GM12891 (cell line): Measurements from ENCODE around the gene NCOA3.
"Not testable (repeated sequence)": the region's sequence is repeated elsewhere in the genome, so short reads cannot be mapped to it uniquely, and the experiment has no call there.

Source experiments
- DNase-seq: peaks from one replicate; pipeline ENCODE4 v3.0.0; 2011; ENCODE audit warnings: low spot score; ENCODE audit not compliant: insufficient read length
- FAIRE-seq: peaks from 2 replicates; lab custom pipeline; 2011; peaks lifted over from hg19 to GRCh38; lab: Jason Lieb, UNC
- PAX5 ChIP-seq: IDR thresholded peaks from 2 replicates; pipeline ENCODE4 v1.6.1; 2011; ENCODE audit warnings: low read length, moderate library complexity, mild to moderate bottlenecking; ENCODE audit not compliant: insufficient read depth, severe bottlenecking
- POLR2A ChIP-seq: IDR thresholded peaks from 2 replicates; pipeline ENCODE4 v1.6.1; 2011; ENCODE audit warnings: low read depth, low read length, control low read depth
- POLR2AphosphoS5 ChIP-seq: IDR thresholded peaks from 2 replicates; pipeline ENCODE4 v1.6.1; 2011; ENCODE audit warnings: low read depth, low read length, control low read depth
- POU2F2 ChIP-seq: IDR thresholded peaks from 2 replicates; pipeline ENCODE4 v1.6.1; 2011; ENCODE audit warnings: low read depth, mild to moderate bottlenecking, control low read depth, low read length, moderate library complexity
- SPI1 ChIP-seq: IDR thresholded peaks from 2 replicates; pipeline ENCODE4 v1.6.1; 2011; ENCODE audit warnings: low read depth, low read length, control low read depth
- TAF1 ChIP-seq: IDR thresholded peaks from 2 replicates; pipeline ENCODE4 v1.6.1; 2011; ENCODE audit warnings: low read depth, low read length, control low read depth

NCOA3 gene

DNA sequence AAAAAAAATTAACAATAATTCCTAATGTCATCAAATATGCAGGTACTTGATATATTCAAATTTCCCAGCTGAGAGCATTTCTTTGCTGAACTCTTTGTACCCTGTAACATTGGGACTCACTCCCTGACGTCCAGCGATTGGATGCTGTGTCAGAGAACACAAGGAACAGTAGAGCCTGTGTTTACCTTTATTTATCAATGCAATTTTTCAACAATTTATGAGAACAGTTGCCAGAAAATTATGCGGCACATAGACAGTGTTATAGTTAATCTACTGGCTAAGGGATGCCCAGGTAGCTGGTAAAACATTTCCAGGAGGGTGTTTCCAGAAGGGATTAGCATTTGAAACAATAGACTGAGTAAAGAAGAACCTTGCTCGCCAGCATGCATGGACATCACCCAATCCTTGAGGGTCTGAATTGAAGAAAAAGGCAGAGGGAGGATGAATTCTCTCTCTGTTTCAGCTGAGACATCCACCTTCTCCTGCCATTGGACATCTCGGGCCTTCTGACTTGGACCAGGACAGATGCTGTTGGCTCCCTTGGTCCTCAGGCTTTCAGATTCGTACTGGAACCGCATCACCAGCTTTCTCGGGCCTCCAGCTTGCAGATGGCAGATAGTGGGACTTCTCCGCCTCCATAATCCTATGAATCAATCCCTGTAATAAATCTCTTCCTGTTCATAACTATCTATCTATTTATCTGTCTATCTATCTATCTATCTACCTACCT is 42.2 kb upstream of the NCOA3 start:
- TF ChIP-seq POLR2A: no peak
- no peak for TF ChIP-seq POLR2AphosphoS5
- no peak for TF ChIP-seq POU2F2
- no peak for TF ChIP-seq PAX5
- FAIRE-seq: no peak
- no peak for DNase-seq

DNA sequence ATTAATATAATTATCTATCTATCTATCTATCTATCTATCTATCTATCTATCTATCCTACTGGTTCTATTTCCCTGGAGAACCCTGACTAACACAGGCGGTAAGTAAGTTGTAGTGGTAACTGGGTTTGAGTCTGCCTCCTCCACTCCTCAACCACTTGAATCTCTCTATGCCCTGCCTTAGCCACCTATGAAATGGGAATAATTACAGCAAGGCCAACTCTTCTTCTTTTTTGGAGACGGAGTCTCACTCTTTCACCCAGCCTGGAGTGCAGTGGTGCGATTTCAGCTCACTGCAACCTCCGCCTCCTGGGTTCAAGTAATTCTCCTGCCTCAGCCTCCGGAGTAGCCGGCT is 41.0 kb upstream of the NCOA3 start:
- FAIRE-seq, DNase-seq: not testable (repeated sequence)

DNA sequence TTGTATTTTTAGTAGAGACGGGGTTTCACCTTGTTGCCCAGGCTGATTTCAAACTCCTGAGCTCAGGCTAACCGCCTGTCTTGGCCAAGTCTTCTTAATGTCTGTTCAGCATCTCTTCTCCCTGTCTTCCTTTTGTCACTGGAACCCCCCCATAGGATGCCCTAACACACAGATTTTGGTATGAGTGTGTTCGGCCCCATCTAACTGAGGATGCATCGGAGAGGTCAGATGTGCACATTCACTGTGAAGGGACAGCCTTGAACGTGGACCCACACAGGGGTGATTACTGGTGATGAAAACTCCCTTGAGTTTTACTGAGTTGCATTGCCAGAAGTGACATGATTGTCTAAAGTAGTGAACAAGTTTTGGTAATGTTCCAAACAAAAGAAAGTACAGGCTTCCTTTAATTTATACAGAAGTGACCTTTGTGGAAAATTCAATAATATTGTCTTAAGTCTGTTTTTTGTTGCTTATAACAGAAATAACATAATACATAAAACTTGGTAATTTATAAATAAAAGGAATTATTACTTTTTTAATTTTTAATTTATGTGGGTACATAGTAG is 40.5 kb upstream of the NCOA3 start:
- no peak for TF ChIP-seq SPI1
- no peak for TF ChIP-seq PAX5
- TF ChIP-seq POLR2AphosphoS5: no peak
- FAIRE-seq (no peak), DNase-seq (no peak)

DNA sequence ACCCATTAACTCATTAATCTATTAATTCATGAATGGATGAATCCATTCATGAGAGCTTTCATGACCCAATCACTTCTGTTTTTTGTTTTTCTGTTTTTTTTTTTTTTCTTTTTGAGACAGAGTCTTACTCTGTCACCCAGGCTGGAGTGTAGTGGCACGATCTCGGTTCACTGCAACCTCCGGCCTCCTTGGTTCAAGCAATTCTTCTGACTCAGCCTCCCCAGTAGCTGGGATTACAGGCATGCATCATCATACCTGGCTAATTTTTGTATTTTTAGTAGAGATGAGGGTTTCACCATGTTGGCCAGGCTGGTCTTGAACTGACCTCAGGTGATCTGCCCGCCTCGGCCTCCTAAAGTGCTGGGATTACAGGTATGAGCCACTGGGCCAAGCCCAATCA is 39.8 kb upstream of the NCOA3 start:
- FAIRE-seq, DNase-seq: not testable (repeated sequence)

DNA sequence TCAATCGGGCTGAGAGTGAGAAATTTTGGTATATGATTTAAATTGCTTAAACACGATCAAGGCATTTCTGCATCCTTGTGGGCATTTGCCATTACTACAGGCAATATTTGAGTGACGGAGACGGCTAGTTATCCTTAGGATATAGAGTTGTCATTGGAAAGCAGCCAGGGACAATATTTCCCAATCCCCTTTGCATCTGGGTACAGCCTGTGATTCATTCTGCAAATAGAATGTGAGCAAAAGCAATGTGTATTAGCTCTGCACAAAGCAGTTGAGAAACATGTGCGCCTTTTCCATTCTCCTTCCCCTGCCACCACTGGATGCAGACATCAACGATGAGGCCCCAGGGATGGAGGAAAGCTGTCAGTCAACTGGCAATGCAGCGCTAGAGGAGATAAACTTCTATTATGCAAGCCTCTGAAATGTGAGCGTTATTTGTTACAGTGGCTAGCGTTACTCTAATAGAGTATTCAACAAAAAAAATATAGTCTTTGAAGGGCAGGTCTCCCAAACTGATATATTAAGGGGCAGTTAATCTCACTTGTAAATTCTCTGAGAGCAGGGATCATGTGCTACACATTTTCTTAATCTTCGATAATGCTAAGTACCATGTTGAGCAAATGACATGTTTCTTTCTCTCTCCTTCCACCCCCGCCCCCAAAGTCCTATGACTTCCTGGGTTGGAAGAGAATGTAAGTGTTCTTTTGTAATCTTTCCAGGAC is 37.1 kb upstream of the NCOA3 start:
- TF ChIP-seq POU2F2: no peak
- TF ChIP-seq SPI1: no peak
- no peak for TF ChIP-seq POLR2AphosphoS5
- no peak for TF ChIP-seq TAF1
- no peak for TF ChIP-seq POLR2A
- TF ChIP-seq PAX5: no peak
- FAIRE-seq (no peak), DNase-seq (no peak)

DNA sequence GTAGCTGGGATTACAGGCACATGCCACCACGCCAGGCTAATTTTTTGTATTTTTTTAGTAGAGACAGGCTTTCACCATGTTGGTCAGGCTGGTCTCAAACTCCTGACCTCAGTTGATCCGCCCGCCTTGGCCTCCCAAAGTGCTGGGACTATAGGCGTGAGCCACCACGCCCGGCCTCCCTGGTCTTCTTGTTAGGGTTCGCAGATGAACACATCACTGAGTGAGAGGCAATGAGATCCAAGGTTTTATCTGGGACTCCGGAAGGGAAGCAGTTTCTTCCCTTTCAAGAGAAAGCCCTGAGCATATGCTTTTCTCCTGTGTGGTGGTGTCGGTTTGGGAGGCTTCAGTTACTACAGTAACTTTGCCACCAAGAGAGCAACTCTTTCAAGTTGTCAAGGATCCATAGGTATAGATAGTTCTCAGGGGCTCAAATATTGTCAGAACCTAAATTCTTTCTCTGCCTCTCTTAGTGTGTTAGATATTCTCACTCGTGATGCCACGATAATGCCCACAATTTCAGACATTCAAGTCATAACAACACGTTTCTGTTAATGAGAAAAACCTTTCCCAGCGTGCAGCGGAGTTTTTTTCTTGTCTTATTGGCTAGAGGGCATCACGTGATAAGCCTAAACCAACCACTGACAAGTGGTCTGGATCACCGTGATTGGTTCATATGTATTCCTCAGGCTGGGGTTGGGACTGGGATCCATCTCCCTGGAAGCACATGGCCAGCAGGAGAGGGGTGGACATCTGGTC is 36.2 kb upstream of the NCOA3 start:
- FAIRE-seq (no peak), DNase-seq (no peak)
- TF ChIP-seq POLR2A (no peak), POLR2AphosphoS5 (no peak), PAX5 (no peak), SPI1 (no peak), TAF1 (no peak), POU2F2 (no peak)

DNA sequence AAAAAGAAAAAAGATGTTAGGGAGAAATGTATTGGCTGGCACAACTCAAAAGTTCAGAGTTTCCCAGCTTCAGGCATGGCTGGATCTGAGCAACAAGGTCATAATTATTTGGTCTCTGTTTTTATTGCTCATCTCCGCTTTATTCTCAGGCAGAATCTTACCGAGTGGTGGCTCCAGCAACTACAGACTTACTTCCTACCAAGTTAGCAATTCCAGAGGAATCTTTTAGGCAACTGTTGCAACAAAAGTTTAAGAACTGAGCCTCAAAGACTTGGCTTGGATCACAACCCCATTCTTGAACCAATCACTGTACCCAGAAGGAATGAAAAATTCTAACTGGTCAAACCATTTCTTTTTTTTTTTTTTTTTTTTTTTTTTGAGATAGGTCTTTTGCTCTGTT is 35.5 kb upstream of the NCOA3 start:
- FAIRE-seq (no peak), DNase-seq (no peak)
- TF ChIP-seq POU2F2 (no peak), PAX5 (no peak), POLR2A (no peak), SPI1 (no peak)

DNA sequence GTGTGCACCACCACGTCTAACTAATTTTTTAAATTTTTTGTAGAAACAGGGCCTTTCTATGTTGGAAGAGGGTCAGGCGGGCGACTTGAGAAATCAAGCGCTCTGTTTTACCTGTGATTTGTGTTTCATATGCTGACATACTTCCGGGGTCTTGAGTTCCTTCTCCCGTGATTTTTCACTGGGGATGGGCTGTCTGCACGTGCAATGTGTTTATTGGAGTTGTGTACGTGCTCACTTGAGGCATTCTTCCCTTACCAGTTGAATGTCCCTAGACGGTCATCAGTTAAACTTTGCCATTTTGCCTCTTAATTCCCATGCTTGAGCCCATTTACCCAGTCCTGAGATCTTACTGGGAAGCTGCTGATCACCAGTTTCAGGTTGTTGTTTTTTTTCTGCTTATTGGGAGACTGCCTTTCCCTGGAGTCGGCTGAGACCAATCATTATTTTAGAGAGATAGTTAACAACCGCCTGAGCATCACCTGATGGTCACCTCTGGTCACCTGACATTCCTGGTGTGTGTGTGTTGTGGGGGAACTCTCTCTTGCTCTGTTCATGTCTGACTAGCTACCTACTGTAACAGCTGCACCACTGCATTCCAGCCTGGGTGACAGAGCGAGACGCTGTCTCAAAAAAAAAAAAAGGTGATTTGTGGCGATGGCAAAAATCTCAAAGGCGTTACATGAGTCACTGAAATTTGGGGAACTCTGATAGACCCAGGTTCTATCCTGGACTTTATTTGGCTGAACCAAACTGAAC is 34.8 kb upstream of the NCOA3 start:
- TF ChIP-seq TAF1 (no peak), POU2F2 (no peak), SPI1 (0 out of 2 replicates have a peak, but pooled peaks have one; percentile 41)

DNA sequence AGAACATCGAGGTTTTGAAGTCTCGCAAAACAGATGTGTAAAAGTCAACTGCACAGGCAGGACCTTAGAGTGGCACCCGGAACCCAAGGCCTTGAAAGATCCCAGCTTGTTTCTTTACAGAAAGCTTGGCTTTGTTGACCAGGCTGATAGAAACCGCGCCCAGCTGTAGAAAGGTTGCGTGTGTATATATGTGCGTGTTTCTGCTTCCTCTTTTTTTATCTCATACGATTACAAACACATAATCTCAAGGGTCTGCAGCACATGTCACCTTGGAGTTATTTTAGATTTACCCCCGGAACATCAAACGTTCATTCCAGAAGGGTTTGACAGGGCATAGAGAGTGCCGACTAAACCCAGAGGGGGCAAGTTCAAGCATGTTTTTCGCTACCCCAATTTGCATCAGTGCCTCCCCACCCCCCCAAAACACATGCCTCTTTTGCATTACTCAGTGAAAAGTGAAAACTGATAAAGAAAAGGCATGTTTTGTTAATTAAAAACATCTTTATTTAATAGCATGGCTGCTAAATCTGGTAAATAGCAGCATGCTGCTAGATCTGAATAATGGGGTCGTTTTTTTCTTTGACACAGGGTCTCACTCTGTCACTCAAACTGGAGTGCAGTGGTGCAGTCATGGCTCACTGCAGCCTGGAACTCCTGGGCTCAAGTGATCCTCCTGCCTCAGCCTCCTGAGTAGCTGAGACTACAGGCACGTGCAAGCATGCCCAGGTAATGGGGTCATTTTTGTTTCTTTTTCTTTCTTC is 33.2 kb upstream of the NCOA3 start:
- no peak for TF ChIP-seq TAF1
- no peak for TF ChIP-seq POLR2AphosphoS5
- TF ChIP-seq POU2F2: peak; percentile 96
- peak; percentile 53; the same call in 1 of the 2 replicates for TF ChIP-seq POLR2A
- no peak for TF ChIP-seq PAX5
- TF ChIP-seq SPI1: peak; percentile 91

More for the DNA sequence above, 34.8 kb upstream of the NCOA3 start:
- FAIRE-seq (no peak), DNase-seq (no peak)

More for the DNA sequence above, 33.2 kb upstream of the NCOA3 start:
- DNase-seq (peak; percentile 38), FAIRE-seq (peak; percentile 81)
